ENCODE measurements around the gene UNC119. TPM values are rescaled to one million over a fixed set of nuclear protein-coding genes. Genes with fewer than 3 reads are reported as not detected.
A peak's percentile ranks its signal among the peaks of the same experiment; 100 is the strongest.

UNC119 gene
- total RNA-seq = 23.0 TPM
- long read RNA-seq, transcript UNC119-201 (4 exons, 1,653 nt) = minor isoform, 21 of 113 reads
- long read RNA-seq, transcript UNC119-202 (5 exons, 1,424 nt) = major isoform, 85 of 113 reads
- long read RNA-seq, partial matches to known transcripts = 0 of 113 reads
- long read RNA-seq, other reads (novel, unspliced or antisense) = 7 of 113 reads

GRCh38 chr17:28552176-28552999 is at the start of gene UNC119:
Gene UNC119 (minus strand): TSS chr17:28552624. CDS start chr17:28552557, 67 bp downstream.
- peak; percentile 93 for DNase-seq (ENCODE audit: low spot score)

- DNase-seq (ENCODE audit: low spot score) = peak; percentile 89
Measured at GRCh38 chr17:28599311-28600184, 47.1 kb upstream of the UNC119 start.

- peak; percentile 98 for DNase-seq (ENCODE audit: low spot score)
Measured at GRCh38 chr17:28598799-28599310, 46.4 kb upstream of the UNC119 start, which contains the start of gene SPAG5. Gene SPAG5 (minus strand): TSS chr17:28599025. CDS start chr17:28598946, 79 bp downstream.

GRCh38 chr17:28598389-28598788 is 46.0 kb upstream of the UNC119 start:
- peak; percentile 62 for DNase-seq (ENCODE audit: low spot score)

GRCh38 chr17:28597606-28598383 is 45.4 kb upstream of the UNC119 start:
- no peak for DNase-seq (ENCODE audit: low spot score)

GRCh38 chr17:28592260-28592659 is 39.8 kb upstream of the UNC119 start:
- DNase-seq (ENCODE audit: low spot score) = no peak

- DNase-seq (ENCODE audit: low spot score) = no peak
Measured at GRCh38 chr17:28585851-28586250, 33.4 kb upstream of the UNC119 start.

- DNase-seq (ENCODE audit: low spot score) = no peak
Measured at GRCh38 chr17:28584434-28584833, 32.0 kb upstream of the UNC119 start.

GRCh38 chr17:28582513-28582912 is 30.1 kb upstream of the UNC119 start:
- DNase-seq (ENCODE audit: low spot score) = no peak

GRCh38 chr17:28580959-28581358 is 28.5 kb upstream of the UNC119 start:
- DNase-seq (ENCODE audit: low spot score) = no peak

- DNase-seq (ENCODE audit: low spot score) = no peak
Measured at GRCh38 chr17:28579526-28579925, 27.1 kb upstream of the UNC119 start.

GRCh38 chr17:28578246-28579195 is 26.1 kb upstream of the UNC119 start:
- peak; percentile 62 for DNase-seq (ENCODE audit: low spot score)

- no peak for DNase-seq (ENCODE audit: low spot score)
Measured at GRCh38 chr17:28577466-28577824, 25.0 kb upstream of the UNC119 start.

GRCh38 chr17:28576758-28577465 is 24.5 kb upstream of the UNC119 start, which contains the start of gene ALDOC:
Gene ALDOC (minus strand): TSS chr17:28576895. CDS start chr17:28575532, 1,363 bp downstream.
- DNase-seq (ENCODE audit: low spot score) = peak; percentile 97

GRCh38 chr17:28576016-28576415 is 23.6 kb upstream of the UNC119 start:
- peak; percentile 86 for DNase-seq (ENCODE audit: low spot score)

GRCh38 chr17:28575126-28575795 is 22.8 kb upstream of the UNC119 start:
- peak; percentile 80 for DNase-seq (ENCODE audit: low spot score)

- peak; percentile 76 for DNase-seq (ENCODE audit: low spot score)
Measured at GRCh38 chr17:28574526-28574925, 22.1 kb upstream of the UNC119 start.

- DNase-seq (ENCODE audit: low spot score) = peak; percentile 68
Measured at GRCh38 chr17:28573966-28574480, 21.6 kb upstream of the UNC119 start.

Data from mesenteric fat pad (tissue), 1 donor.